Endothelial cell of umbilical vein (primary cell): ENCODE results near the gene TCERG1L. TPM values are rescaled to one million over a fixed set of nuclear protein-coding genes. Genes with fewer than 3 reads are reported as not detected.

ENCODE experiments used
- BruUV-seq: library from RNA; stranded (reverse); fragments of 400-500 nt; replicated peaks from 2 replicates; lab custom pipeline; 2021; lab: Mats Ljungman, UMichigan
- CTCF ChIA-PET: fragments of 300-600, 350-600 bp; sonication (Branson Sonifier 250); formaldehyde crosslinking; loops from one replicate; lab custom pipeline; 2021; ENCODE audit warnings: antibody characterized with exemption, inconsistent platforms; lab: Charles Lee
- POLR2A ChIA-PET: fragments of 300-600, 350-600 bp; sonication (Branson Sonifier 250); formaldehyde crosslinking; loops from one replicate; lab custom pipeline; 2021; ENCODE audit warnings: antibody characterized with exemption, inconsistent platforms; lab: Charles Lee
- DNase-seq: peaks from one replicate; pipeline ENCODE4 v3.0.0-alpha.2; 2011; ENCODE audit warnings: low read depth, low spot score
- FAIRE-seq: peaks from 2 replicates; lab custom pipeline; 2011; peaks lifted over from hg19 to GRCh38; lab: Jason Lieb, UNC
- H2AFZ ChIP-seq: 2 replicates; pipeline ENCODE4 v1.6.0; 2012; ENCODE audit warnings: low read depth, low read length, control low read depth, inconsistent platforms
- H3K27ac ChIP-seq: 2 replicates; pipeline ENCODE4 v1.5.1; 2011; ENCODE audit warnings: low read depth, mild to moderate bottlenecking, control low read depth, low read length, moderate library complexity; ENCODE audit not compliant: insufficient read depth
- H3K27me3 ChIP-seq, 2 experiments: 2 replicates each; pipeline versions ENCODE4 v1.6.0 to v1.6.1; 2011; ENCODE audit warnings: low read length in 2 of 2, mixed read lengths in 1 of 2; ENCODE audit not compliant: control insufficient read depth in 2 of 2, insufficient read depth in 2 of 2
- H3K36me3 ChIP-seq, 2 experiments: 2 replicates in 1 of 2; 3 replicates in 1 of 2; pipeline ENCODE4 v1.5.1; 2011; ENCODE audit warnings: low read length in 2 of 2, mild to moderate bottlenecking in 1 of 2, moderate library complexity in 1 of 2; ENCODE audit not compliant: control insufficient read depth in 2 of 2, insufficient read depth in 2 of 2; ENCODE audit errors: extremely low read depth in 1 of 2
- H3K4me1 ChIP-seq: 3 replicates; pipeline ENCODE4 v1.5.1; 2011; ENCODE audit warnings: mild to moderate bottlenecking, low read length; ENCODE audit not compliant: control insufficient read depth, insufficient read depth; ENCODE audit errors: extremely low read depth
- H3K4me2 ChIP-seq: 2 replicates; pipeline ENCODE4 v1.6.1; 2011; ENCODE audit warnings: low read length, control low read depth, mixed read lengths; ENCODE audit not compliant: insufficient read depth
- H3K4me3 ChIP-seq, 3 experiments: fragments of 200-600 bp in 1 of 3; sonication (generic), shearing (Covaris generic) in 1 of 3; replicated peaks in 1 of 3; 2 replicates each; pipeline ENCODE4 v1.5.1; 2011 to 2016; ENCODE audit warnings: control low read depth in 3 of 3, low read length in 3 of 3, mild to moderate bottlenecking in 2 of 3, inconsistent platforms in 1 of 3, low read depth in 1 of 3, moderate library complexity in 1 of 3; ENCODE audit not compliant: insufficient read depth in 1 of 3
- H3K79me2 ChIP-seq: 2 replicates; pipeline ENCODE4 v1.6.0; 2012; ENCODE audit warnings: low read length, inconsistent platforms; ENCODE audit not compliant: control insufficient read depth, insufficient read depth
- H3K9ac ChIP-seq: replicated peaks from 2 replicates; pipeline ENCODE3; 2011; ENCODE audit warnings: low read length, control low read depth; ENCODE audit not compliant: insufficient read depth; ENCODE audit errors: extremely low read depth
- H3K9me1 ChIP-seq: replicated peaks from 3 replicates; pipeline ENCODE4 v1.6.0; 2011; ENCODE audit warnings: mild to moderate bottlenecking, low read length; ENCODE audit not compliant: control insufficient read depth, insufficient read depth; ENCODE audit errors: extremely low read depth
- H3K9me3 ChIP-seq: replicated peaks from 2 replicates; pipeline ENCODE4 v1.5.1; 2012; ENCODE audit warnings: low read length, inconsistent platforms; ENCODE audit not compliant: control insufficient read depth, insufficient read depth
- H4K20me1 ChIP-seq: replicated peaks from 2 replicates; pipeline ENCODE3; 2011; ENCODE audit warnings: mild to moderate bottlenecking, low read length; ENCODE audit not compliant: control insufficient read depth, insufficient read depth; ENCODE audit errors: extremely low read depth
- CTCF ChIP-seq, 2 donors: IDR thresholded peaks; 1 replicate in 1 of 2; 2 replicates in 1 of 2; pipeline ENCODE4 v1.5.1; 2011; ENCODE audit warnings: low read length in 2 of 2, mild to moderate bottlenecking in 2 of 2, moderate library complexity in 2 of 2, control low read depth in 1 of 2, inconsistent platforms in 1 of 2, low read depth in 1 of 2; ENCODE audit not compliant: insufficient read depth in 1 of 2; ENCODE audit errors: extremely low read depth in 1 of 2
- EZH2 ChIP-seq: IDR thresholded peaks from 2 replicates; pipeline ENCODE4 v1.6.1; 2012; ENCODE audit warnings: borderline replicate concordance, low read depth, mild to moderate bottlenecking, moderate library complexity, low read length, inconsistent platforms; ENCODE audit not compliant: severe bottlenecking
- FOS ChIP-seq: IDR thresholded peaks from 2 replicates; pipeline ENCODE4 v1.6.1; 2011; ENCODE audit warnings: mild to moderate bottlenecking, low read length, moderate library complexity, borderline replicate concordance; ENCODE audit not compliant: insufficient read depth
- GATA2 ChIP-seq: IDR thresholded peaks from 2 replicates; pipeline ENCODE4 v1.7.0; 2011; ENCODE audit warnings: low read depth, mild to moderate bottlenecking, moderate library complexity, mixed read lengths, low read length; ENCODE audit not compliant: insufficient read length, insufficient read depth
- JUN ChIP-seq: IDR thresholded peaks from 2 replicates; pipeline ENCODE4 v1.6.1; 2011; ENCODE audit warnings: borderline replicate concordance, low read depth; ENCODE audit not compliant: insufficient read length, insufficient read depth
- MAX ChIP-seq: IDR thresholded peaks from 2 replicates; pipeline ENCODE4 v1.6.1; 2011; ENCODE audit not compliant: insufficient read depth, insufficient read length
- MYC ChIP-seq: IDR thresholded peaks from one replicate; pipeline ENCODE4 v1.6.1; 2011; ENCODE audit warnings: mild to moderate bottlenecking, low read depth, low read length
- POLR2A ChIP-seq: IDR thresholded peaks from 2 replicates; pipeline ENCODE4 v1.6.1; 2012; ENCODE audit warnings: low read depth, mild to moderate bottlenecking, control low read depth, low read length
- POLR2AphosphoS5 ChIP-seq: IDR thresholded peaks from 2 replicates; pipeline ENCODE4 v1.6.1; 2012; ENCODE audit warnings: low read depth, mild to moderate bottlenecking, control low read depth, low read length, moderate library complexity; ENCODE audit not compliant: insufficient read depth
- dilution Hi-C: fragments of 300-500 bp; cut with MboI; formaldehyde crosslinking; loops from one replicate; pipeline ENCODE4 v1.15.0; 2019; ENCODE audit warnings: low sequenced_read_pairs; ENCODE audit not compliant: extremely low pct_ligation_motif_present
- intact Hi-C: fragments of 100-400 bp; cut with micrococcal nuclease; formaldehyde crosslinking; loops from one replicate; pipeline ENCODE4 v1.10.0; 2022
- polyA plus RNA-seq, 4 experiments: library from polyadenylated mRNA; depleted of rRNA in 3 of 4; stranded (reverse) in 3 of 4; unstranded in 1 of 4; fragments of >200 nt; gene quantifications; 2 replicates each; pipeline versions ENCODE4 v1.2.1 to v1.2.3, GENCODE V29; 2011 to 2012; ENCODE audit warnings: missing spikeins in 1 of 4
- total RNA-seq: library from RNA; stranded (reverse); gene quantifications from 2 replicates; pipeline ENCODE4 v1.2.3, GENCODE V29; 2021

Gene TCERG1L
- total and polyA plus RNA-seq, 2 donors (not counting 3 experiments of a cell fraction or from before 2014, with no cell fraction given) = not detected

- H3K9me3 ChIP-seq = peaks cover 10% of the 10 kb centered on the region
- FAIRE-seq (no peak), DNase-seq (no peak)
- H2AFZ ChIP-seq = no peak overlapping the region
- BruUV-seq = no TSS peak
- ChIA-PET CTCF (no interaction called here), POLR2A (no interaction called here)
- dilution Hi-C loops (no loop called here), intact Hi-C loops (no loop called here)
- no peak overlapping the region for H3K27ac ChIP-seq
- no peaks in the 10 kb centered on the region for H3K27me3 ChIP-seq
- no peaks in the 10 kb centered on the region for H3K9me1 ChIP-seq
- H3K4me2 ChIP-seq = no peak overlapping the region
- TF ChIP-seq JUN = no peak
- TF ChIP-seq EZH2 = no peak
- TF ChIP-seq MAX = no peak
- TF ChIP-seq GATA2 = no peak
- no peak for TF ChIP-seq POLR2AphosphoS5
- TF ChIP-seq MYC = no peak
- no peak for TF ChIP-seq CTCF (IDR thresholded peaks at IDR 0.05; ENCODE audit: extremely low read depth in 1 of 2, insufficient read depth in 1 of 2, low read depth in 1 of 2, low read length in 2 of 2)
- TF ChIP-seq FOS = no peak
- no peak for TF ChIP-seq POLR2A
- no peaks in the 10 kb centered on the region for H4K20me1 ChIP-seq
- H3K36me3 ChIP-seq = no peaks in the 10 kb centered on the region
- no peak overlapping the region for H3K4me3 ChIP-seq
- no peaks in the 10 kb centered on the region for H3K4me1 ChIP-seq
- H3K79me2 ChIP-seq = no peaks in the 10 kb centered on the region
- H3K9ac ChIP-seq = no peak overlapping the region
Observed at GRCh38 chr10:131243076-131243475, 68.4 kb downstream of the TCERG1L start.
